ENCODE data around the gene TDO2. TPM values are rescaled to one million over a fixed set of nuclear protein-coding genes. Genes with fewer than 3 reads are reported as not detected.
"Not testable (repeated sequence)": the region's sequence is repeated elsewhere in the genome, so short reads cannot be mapped to it uniquely, and the experiment has no call there.

The TDO2 gene
- total RNA-seq, 2 donors from 2014 or later = 0.09 to 4.8 TPM

GRCh38 chr4:155889946-155890345 lies 13.6 kb upstream of the TDO2 start:
- DNase-seq (ENCODE audit: low spot score) = no peak
- H3K4me1 ChIP-seq (replicated peaks) = no peaks in the 10 kb centered on the region
- no peak overlapping the region for H3K27ac ChIP-seq
- TF ChIP-seq POLR2A (IDR thresholded peaks at IDR 0.05) (no peak), POLR2AphosphoS5 (IDR thresholded peaks at IDR 0.05) (no peak)
- TF ChIP-seq, protein P1, sequence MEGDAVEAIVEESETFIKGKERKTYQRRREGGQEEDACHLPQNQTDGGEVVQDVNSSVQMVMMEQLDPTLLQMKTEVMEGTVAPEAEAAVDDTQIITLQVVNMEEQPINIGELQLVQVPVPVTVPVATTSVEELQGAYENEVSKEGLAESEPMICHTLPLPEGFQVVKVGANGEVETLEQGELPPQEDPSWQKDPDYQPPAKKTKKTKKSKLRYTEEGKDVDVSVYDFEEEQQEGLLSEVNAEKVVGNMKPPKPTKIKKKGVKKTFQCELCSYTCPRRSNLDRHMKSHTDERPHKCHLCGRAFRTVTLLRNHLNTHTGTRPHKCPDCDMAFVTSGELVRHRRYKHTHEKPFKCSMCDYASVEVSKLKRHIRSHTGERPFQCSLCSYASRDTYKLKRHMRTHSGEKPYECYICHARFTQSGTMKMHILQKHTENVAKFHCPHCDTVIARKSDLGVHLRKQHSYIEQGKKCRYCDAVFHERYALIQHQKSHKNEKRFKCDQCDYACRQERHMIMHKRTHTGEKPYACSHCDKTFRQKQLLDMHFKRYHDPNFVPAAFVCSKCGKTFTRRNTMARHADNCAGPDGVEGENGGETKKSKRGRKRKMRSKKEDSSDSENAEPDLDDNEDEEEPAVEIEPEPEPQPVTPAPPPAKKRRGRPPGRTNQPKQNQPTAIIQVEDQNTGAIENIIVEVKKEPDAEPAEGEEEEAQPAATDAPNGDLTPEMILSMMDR (IDR thresholded peaks at IDR 0.05) = no peak
- intact Hi-C loops (cut with DNase I) = no loop called here
- no peaks in the 10 kb centered on the region for H3K27me3 ChIP-seq (replicated peaks; ENCODE audit: insufficient read depth)
- 86% methylated on average over 2 of the region's 2 CpGs for WGBS
- H3K36me3 ChIP-seq = no peaks in the 10 kb centered on the region
- H3K9me3 ChIP-seq = no peaks in the 10 kb centered on the region
- H3K4me3 ChIP-seq = no peak overlapping the region

DNA sequence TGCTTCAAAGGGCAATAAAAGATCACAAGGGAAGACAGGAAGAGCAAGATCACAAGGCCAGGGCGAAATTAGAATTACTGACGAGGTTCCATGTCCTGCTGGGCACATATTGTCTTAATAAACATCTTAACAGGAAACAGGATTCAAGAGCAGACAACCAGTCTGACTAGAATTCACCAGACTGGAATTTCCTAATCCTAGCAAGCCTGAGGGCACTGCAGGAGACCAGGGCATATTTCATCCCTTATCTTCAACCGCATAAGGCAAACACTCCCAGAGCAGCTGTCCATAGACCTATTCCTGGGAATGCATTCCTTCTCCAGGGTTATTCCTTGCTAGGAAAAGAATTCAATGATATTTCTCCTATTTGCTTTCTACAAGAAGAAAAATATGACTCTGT lies 12.4 kb upstream of the TDO2 start:
- Histone ChIP-seq H3K36me3 (no peaks in the 10 kb centered on the region), H3K4me3 (no peak overlapping the region), H3K27me3 (replicated peaks; ENCODE audit: insufficient read depth) (no peaks in the 10 kb centered on the region), H3K27ac (no peak overlapping the region), H3K4me1 (replicated peaks) (no peaks in the 10 kb centered on the region), H3K9me3 (no peaks in the 10 kb centered on the region)
- no peak for DNase-seq (ENCODE audit: low spot score)
- intact Hi-C loops (cut with DNase I) = no loop called here
- 73% methylated on average over 3 of the region's 3 CpGs for WGBS
- TF ChIP-seq POLR2A (IDR thresholded peaks at IDR 0.05) (no peak), POLR2AphosphoS5 (IDR thresholded peaks at IDR 0.05) (no peak)
- TF ChIP-seq, protein P1 (IDR thresholded peaks at IDR 0.05) = no peak

DNA sequence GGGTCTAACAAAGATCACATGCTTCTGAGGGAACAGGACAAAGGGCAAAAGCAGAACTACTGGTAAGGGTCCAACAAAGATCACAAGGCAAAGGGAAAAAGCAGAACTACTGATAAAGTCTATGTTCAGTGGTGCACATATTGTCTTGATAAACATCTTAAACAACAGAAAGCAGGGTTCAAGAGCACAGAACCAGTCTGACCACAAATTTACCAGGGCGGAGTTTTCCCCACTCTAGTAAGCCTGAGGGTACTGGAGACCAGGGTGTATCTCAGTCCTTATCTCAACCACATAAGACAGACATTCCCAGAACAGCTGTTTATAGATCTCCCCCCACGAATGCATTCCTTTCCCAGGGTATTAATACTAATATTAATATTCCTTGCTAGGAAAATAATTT lies 5.1 kb upstream of the TDO2 start:
- intact Hi-C loops (cut with DNase I); H3K27ac ChIP-seq; DNase-seq (ENCODE audit: low spot score); H3K4me3 ChIP-seq; H3K27me3 ChIP-seq (replicated peaks; ENCODE audit: insufficient read depth); H3K4me1 ChIP-seq (replicated peaks); H3K9me3 ChIP-seq; H3K36me3 ChIP-seq: not testable (repeated sequence)
- 92% methylated on average over 2 of the region's 2 CpGs for WGBS

DNA sequence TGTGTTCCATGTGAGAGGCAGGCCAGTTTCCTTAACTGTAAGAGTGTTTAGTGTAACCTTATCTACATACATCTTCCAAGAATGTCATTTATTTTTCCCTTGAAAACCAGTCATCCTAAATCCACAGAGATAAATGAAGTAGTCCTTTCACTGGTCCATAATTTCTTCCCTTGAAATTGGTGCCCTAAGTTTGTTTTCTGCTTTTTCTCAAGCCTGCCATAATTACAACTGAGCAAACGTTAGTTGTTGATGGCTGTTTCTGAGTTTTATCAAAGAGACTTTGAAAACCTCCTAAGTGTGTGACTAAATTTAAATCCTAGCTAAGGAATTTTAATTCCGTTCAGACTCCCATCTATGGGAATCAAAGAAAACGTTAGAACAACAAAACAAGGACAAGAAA lies 3.6 kb upstream of the TDO2 start:
- TF ChIP-seq, protein P1 (IDR thresholded peaks at IDR 0.05) = no peak
- no peak for TF ChIP-seq POLR2A (IDR thresholded peaks at IDR 0.05)
- TF ChIP-seq POLR2AphosphoS5 (IDR thresholded peaks at IDR 0.05) = no peak
- Histone ChIP-seq H3K4me1 (replicated peaks) (no peaks in the 10 kb centered on the region), H3K27ac (no peak overlapping the region), H3K4me3 (no peak overlapping the region), H3K36me3 (no peaks in the 10 kb centered on the region), H3K9me3 (no peaks in the 10 kb centered on the region), H3K27me3 (replicated peaks; ENCODE audit: insufficient read depth) (no peaks in the 10 kb centered on the region)
- WGBS = 18% methylated on average over 3 of the region's 3 CpGs
- intact Hi-C loops (cut with DNase I) = no loop called here
- DNase-seq (ENCODE audit: low spot score) = no peak

DNA sequence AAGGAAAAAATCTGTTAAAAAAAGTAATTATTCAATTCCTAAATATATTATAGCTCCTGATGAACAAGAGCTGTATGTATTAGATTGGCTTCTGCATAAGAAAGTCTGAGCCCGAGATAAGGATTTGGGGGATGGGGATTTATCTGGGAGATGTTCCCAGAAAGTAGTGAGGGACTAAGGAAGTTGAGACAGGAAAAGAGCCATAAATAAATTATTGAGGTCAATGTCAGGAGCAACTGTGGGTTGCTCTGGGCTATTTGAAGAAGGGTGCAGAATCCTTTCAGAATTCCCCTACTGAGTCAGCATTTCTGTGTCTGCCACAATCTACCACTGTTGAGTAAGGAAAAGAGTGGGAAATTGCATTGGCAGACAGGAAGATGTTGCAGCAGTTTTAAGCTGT lies 3.1 kb upstream of the TDO2 start:
- TF ChIP-seq POLR2AphosphoS5 (IDR thresholded peaks at IDR 0.05) (no peak), POLR2A (IDR thresholded peaks at IDR 0.05) (no peak)
- TF ChIP-seq, protein P1 (IDR thresholded peaks at IDR 0.05) = no peak
- Histone ChIP-seq H3K27ac (no peak overlapping the region), H3K36me3 (no peaks in the 10 kb centered on the region), H3K27me3 (replicated peaks; ENCODE audit: insufficient read depth) (no peaks in the 10 kb centered on the region), H3K4me3 (no peak overlapping the region), H3K4me1 (replicated peaks) (no peaks in the 10 kb centered on the region), H3K9me3 (no peaks in the 10 kb centered on the region)
- whole genome bisulfite sequencing = 36% methylated on average over 1 of the region's 1 CpG
- DNase-seq (ENCODE audit: low spot score) = no peak
- intact Hi-C loops (cut with DNase I) = no loop called here

Measured in prostate gland (tissue), 2 donors.